Measurements from ENCODE around the gene IPO13.

GRCh38 chr1:43969416-43969745, 22.6 kb downstream of the IPO13 start:
- TF ChIP-seq CTCF (IDR thresholded peaks at IDR 0.05; ENCODE audit: low read depth, low read length, missing input control) (no peak), GABPA (IDR thresholded peaks at IDR 0.05 in 1 of 2, conservative IDR thresholded peaks at IDR 0.05 in 1 of 2) (no peak), SP1 (IDR thresholded peaks at IDR 0.05) (no peak), REST (IDR thresholded peaks at IDR 0.05) (no peak), TAF1 (conservative IDR thresholded peaks at IDR 0.05) (no peak), YY1 (IDR thresholded peaks at IDR 0.05) (no peak)
- TF ChIP-seq, protein P1, sequence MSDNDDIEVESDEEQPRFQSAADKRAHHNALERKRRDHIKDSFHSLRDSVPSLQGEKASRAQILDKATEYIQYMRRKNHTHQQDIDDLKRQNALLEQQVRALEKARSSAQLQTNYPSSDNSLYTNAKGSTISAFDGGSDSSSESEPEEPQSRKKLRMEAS (IDR thresholded peaks at IDR 0.05), result no peak

Measured in liver (tissue), 3 donors.